GM12878 (cell line): ENCODE measurements around the gene C11orf58. TPM values are rescaled to one million over a fixed set of nuclear protein-coding genes. Genes with fewer than 3 reads are reported as not detected.

Experiments used
- ATAC-seq: fragments of 200-7000 bp; cut with Tn5 transposase; 3 replicates; pipeline ENCODE4 v1.9.1; 2020; ENCODE audit warnings: mild to moderate bottlenecking, moderate library complexity
- BruUV-seq: library from RNA; stranded (reverse); fragments of 400-500 nt; replicated peaks from 2 replicates; lab custom pipeline; 2021; lab: Mats Ljungman, UMichigan
- CTCF ChIA-PET: fragments of 300-600 bp; sonication (Branson Sonifier 250); formaldehyde crosslinking; extraction: SDS; loops from one replicate; lab custom pipeline; 2021; ENCODE audit warnings: inconsistent platforms; lab: Yijun Ruan, JAX
- POLR2A ChIA-PET: fragments of 350-600 bp; formaldehyde crosslinking; extraction: SDS; loops from one replicate; lab custom pipeline; 2021; ENCODE audit warnings: inconsistent platforms; lab: Charles Lee
- RAD21 ChIA-PET: fragments of 300-600 bp; sonication (Branson Sonifier 250); formaldehyde crosslinking; loops from one replicate; lab custom pipeline; 2023; ENCODE audit warnings: antibody characterized with exemption; ENCODE audit not compliant: unreplicated experiment; lab: Charles Lee
- SMC1A ChIA-PET: fragments of 300-600 bp; sonication (Branson Sonifier 250); formaldehyde crosslinking; loops from one replicate; lab custom pipeline; 2023; ENCODE audit not compliant: unreplicated experiment, uncharacterized antibody; lab: Charles Lee
- DNase-seq: peaks from one replicate; pipeline ENCODE4 v3.0.0-alpha.2; 2011; ENCODE audit warnings: low read depth, low spot score
- FAIRE-seq: peaks from 3 replicates; lab custom pipeline; 2011; peaks lifted over from hg19 to GRCh38; lab: Jason Lieb, UNC
- H2AFZ ChIP-seq: 2 replicates; pipeline ENCODE4 v1.6.0; 2011; ENCODE audit warnings: low read depth, low read length, control low read depth; ENCODE audit not compliant: control insufficient read depth
- H3K27ac ChIP-seq: 2 replicates; pipeline ENCODE4 v1.5.1; 2011; ENCODE audit warnings: control low read depth; ENCODE audit not compliant: control insufficient read depth, insufficient read depth
- H3K27me3 ChIP-seq, 2 experiments: replicated peaks in 1 of 2; 2 replicates each; pipeline versions ENCODE4 v1.6.0 to v1.6.1; 2011; ENCODE audit warnings: low read length in 1 of 2; ENCODE audit not compliant: control insufficient read depth in 2 of 2, insufficient read depth in 2 of 2
- H3K36me3 ChIP-seq, 2 experiments: 2 replicates each; pipeline ENCODE4 v1.5.1; 2011; ENCODE audit warnings: low read length in 1 of 2; ENCODE audit not compliant: control insufficient read depth in 2 of 2, insufficient read depth in 2 of 2
- H3K4me1 ChIP-seq: 2 replicates; pipeline ENCODE4 v1.6.1; 2011; ENCODE audit warnings: mild to moderate bottlenecking, low read length, moderate library complexity, mixed read lengths; ENCODE audit not compliant: control insufficient read depth, insufficient read depth
- H3K4me2 ChIP-seq: 2 replicates; pipeline ENCODE4 v1.6.0; 2011; ENCODE audit warnings: control low read depth; ENCODE audit not compliant: control insufficient read depth, insufficient read depth
- H3K4me3 ChIP-seq: fragments of 200-600 bp; sonication (generic); 2 replicates; pipeline ENCODE4 v1.5.1; 2016
- H3K79me2 ChIP-seq: 2 replicates; pipeline ENCODE4 v1.6.0; 2011; ENCODE audit warnings: low read length; ENCODE audit not compliant: control insufficient read depth, insufficient read depth
- H3K9ac ChIP-seq: 2 replicates; pipeline ENCODE4 v1.8.0; 2011; ENCODE audit warnings: low read length, control low read depth, mixed read lengths; ENCODE audit not compliant: control insufficient read depth, insufficient read depth
- H3K9me3 ChIP-seq: replicated peaks from 3 replicates; pipeline ENCODE4 v1.5.1; 2011; ENCODE audit warnings: mild to moderate bottlenecking, low read length; ENCODE audit not compliant: control insufficient read depth, insufficient read depth
- H4K20me1 ChIP-seq: 2 replicates; pipeline ENCODE4 v1.6.0; 2011; ENCODE audit not compliant: control insufficient read depth, insufficient read depth
- BCL11A ChIP-seq: IDR thresholded peaks from 2 replicates; pipeline ENCODE4 v1.6.1; 2011; ENCODE audit warnings: low read depth, low read length
- BCL3 ChIP-seq: IDR thresholded peaks from 2 replicates; pipeline ENCODE4 v1.6.1; 2011; ENCODE audit warnings: borderline replicate concordance, low read depth, mild to moderate bottlenecking, moderate library complexity, low read length; ENCODE audit not compliant: insufficient read depth, poor library complexity, severe bottlenecking
- CHD1 ChIP-seq: IDR thresholded peaks from 2 replicates; pipeline ENCODE4 v1.6.1; 2012; ENCODE audit warnings: low read depth, low read length, improper control_type of control experiment
- CHD2 ChIP-seq: IDR thresholded peaks from 2 replicates; pipeline ENCODE4 v1.6.1; 2011; ENCODE audit warnings: low read depth, low read length, improper control_type of control experiment, borderline replicate concordance
- CHD4 ChIP-seq: fragments of 200-600 bp; sonication (generic); IDR thresholded peaks from 2 replicates; pipeline ENCODE4 v1.6.1; 2016; ENCODE audit warnings: mild to moderate bottlenecking
- CTCF ChIP-seq, 3 experiments: IDR thresholded peaks in 2 of 3; conservative IDR thresholded peaks in 1 of 3; 2 replicates each; pipeline ENCODE4 v1.5.1; 2011; ENCODE audit warnings: low read depth in 3 of 3, low read length in 3 of 3, mild to moderate bottlenecking in 3 of 3, control low read depth in 2 of 3, moderate library complexity in 2 of 3, inconsistent platforms in 1 of 3, mixed read lengths in 1 of 3; ENCODE audit not compliant: control insufficient read depth in 2 of 3, insufficient read depth in 1 of 3; ENCODE audit errors: extremely low read depth in 1 of 3
- EED ChIP-seq: sonication (generic); IDR thresholded peaks from 2 replicates; pipeline ENCODE4 v1.6.1; 2016; ENCODE audit warnings: antibody characterized with exemption, low read depth
- HDAC6 ChIP-seq: fragments of 200-600 bp; sonication (generic); IDR thresholded peaks from one replicate; pipeline ENCODE4 v1.8.0; 2017; ENCODE audit warnings: antibody characterized with exemption; ENCODE audit not compliant: unreplicated experiment
- IRF5 ChIP-seq: fragments of 450-650 bp; IDR thresholded peaks from 2 replicates; pipeline ENCODE4 v1.6.1; 2017; ENCODE audit warnings: borderline replicate concordance
- MYB ChIP-seq: fragments of 150-350 bp; IDR thresholded peaks from 2 replicates; pipeline ENCODE4 v1.6.1; 2014; ENCODE audit warnings: mild to moderate bottlenecking, low read depth, low read length, borderline replicate concordance
- NR2F1 ChIP-seq: fragments of 450-650 bp; conservative IDR thresholded peaks from 2 replicates; pipeline ENCODE4 v1.6.1; 2017; ENCODE audit warnings: mild to moderate bottlenecking
- SMARCA5 ChIP-seq: fragments of 450-650 bp; IDR thresholded peaks from 2 replicates; pipeline ENCODE4 v1.6.1; 2017; ENCODE audit warnings: mild to moderate bottlenecking
- STAT1 ChIP-seq: fragments of 450-650 bp; conservative IDR thresholded peaks from 2 replicates; pipeline ENCODE4 v1.6.1; 2014; ENCODE audit warnings: antibody characterized with exemption, mild to moderate bottlenecking
- YBX1 ChIP-seq: fragments of 450-650 bp; IDR thresholded peaks from 2 replicates; pipeline ENCODE4 v1.6.1; 2016; ENCODE audit warnings: antibody characterized with exemption
- WGBS: methylation state at CpG from one replicate; pipeline ENCODE4 v1.1.6; 2016; ENCODE audit warnings: low lambda C conversion rate; ENCODE audit not compliant: insufficient replicate concordance, insufficient coverage; ENCODE audit errors: missing lambda C conversion rate; 5-methylcytosine and 5-hydroxymethylcytosine counted together
- in situ Hi-C: fragments of 300-500 bp; cut with MboI; formaldehyde crosslinking; loops from 9 replicates; pipeline ENCODE4 v1.14.3; 2018; ENCODE audit warnings: mixed read lengths
- intact Hi-C: fragments of 100-400 bp; cut with micrococcal nuclease; formaldehyde crosslinking; loops from one replicate; pipeline ENCODE4 v1.14.2; 2022; ENCODE audit not compliant: unreplicated experiment
- polyA plus RNA-seq, 11 experiments: library from polyadenylated mRNA; depleted of rRNA in 4 of 11; unstranded in 6 of 11; stranded (reverse) in 5 of 11; fragments of >200 nt; fragmentation: Nextera tagmentation in 4 of 11; fragmentation: Illumina TruSeq in 1 of 11; extraction: Ambion mirVana in 4 of 11; extraction: Trizol in 1 of 11; gene quantifications; 1 replicate in 1 of 11; 2 replicates in 10 of 11; pipeline versions ENCODE4 v1.2.1 to v1.2.3, GENCODE V29; 2011 to 2016; ENCODE audit warnings: inconsistent platforms in 2 of 11, missing spikeins in 2 of 11, low read depth in 1 of 11
- total RNA-seq, 4 experiments: library from RNA; depleted of rRNA in 3 of 4; stranded (reverse); fragments of >200 nt in 3 of 4; fragmentation: Illumina TruSeq in 1 of 4; extraction: Trizol in 1 of 4; gene quantifications; 2 replicates each; pipeline versions ENCODE4 v1.2.1 to v1.2.3, GENCODE V29; 2013 to 2021

The C11orf58 gene
- total and polyA plus RNA-seq, 10 of the 15 experiments (the other 5 are each of a cell fraction or from before 2014, with no cell fraction given), result 98.2 to 379 (median 211) TPM

- TF ChIP-seq BCL3 (no peak), MYB (no peak), YBX1 (no peak), STAT1 (no peak), BCL11A (no peak), NR2F1 (no peak)
These were observed 63.0 kb downstream of the C11orf58 start (continued) for GRCh38 chr11:16801288-16801980.

- Histone ChIP-seq H3K4me3 (no peak overlapping the region), H3K36me3 (no peaks in the 10 kb centered on the region), H3K9ac (no peak overlapping the region)
- RAD21 ChIA-PET, result no interaction called here
- 36% methylated on average over 7 of the region's 7 CpGs for WGBS
- DNase-seq, result no peak
- no peak for TF ChIP-seq SMARCA5
- TF ChIP-seq IRF5, result no peak
- TF ChIP-seq HDAC6, result no peak
- no peak for TF ChIP-seq EED
- TF ChIP-seq CHD2, result no peak
- TF ChIP-seq CHD1, result no peak
- TF ChIP-seq CHD4, result no peak
- no peak for TF ChIP-seq CTCF (IDR thresholded peaks at IDR 0.05 in 2 of 3, conservative IDR thresholded peaks at IDR 0.05 in 1 of 3; ENCODE audit: control insufficient read depth in 2 of 3, extremely low read depth in 1 of 3, insufficient read depth in 1 of 3, low read depth in 3 of 3, low read length in 3 of 3)
- TF ChIP-seq, all 136 proteins: peak for 0
- Histone ChIP-seq H3K27me3 (peaks cover 2% of the 10 kb centered on the region in 2 experiments; a peak in 1 of 4 replicates), H3K79me2 (no peaks in the 10 kb centered on the region), H3K9me3 (no peaks in the 10 kb centered on the region), H4K20me1 (no peaks in the 10 kb centered on the region), H3K27ac (no peak overlapping the region), H2AFZ (no peak overlapping the region), H3K4me2 (no peak overlapping the region), H3K4me1 (no peaks in the 10 kb centered on the region)
- intact Hi-C loops, result no loop called here
- ChIA-PET SMC1A (no interaction called here), CTCF (interaction anchor here (2.0 to 2.9 kb wide), 2 partner anchors 16 to 19 kb away, joined by 7 to 8 read pairs; no protein-coding TSS in a partner anchor), POLR2A (no interaction called here)
- BruUV-seq, result no TSS peak
- in situ Hi-C loops, result no loop called here
- no peak for FAIRE-seq
- no peak for ATAC-seq
These were observed 65.9 kb downstream of the C11orf58 start for GRCh38 chr11:16804104-16804947.
